WTC11 (cell line): ENCODE results near the gene NRG3. TPM values are rescaled to one million over a fixed set of nuclear protein-coding genes. Genes with fewer than 3 reads are reported as not detected.

Source experiments
- ATAC-seq: fragments of 200-7000 bp; cut with Tn5 transposase; 2 replicates; pipeline ENCODE4 v1.10.0; 2021; ENCODE audit warnings: mild to moderate bottlenecking, moderate library complexity
- CTCF ChIA-PET: fragments of 300-600 bp; sonication (Branson Sonifier 250); formaldehyde crosslinking; loops from one replicate; lab custom pipeline; 2021; ENCODE audit warnings: antibody characterized with exemption; lab: Charles Lee
- POLR2A ChIA-PET: fragments of 350-600 bp; sonication (Branson Sonifier 250); formaldehyde crosslinking; loops from one replicate; lab custom pipeline; 2021; ENCODE audit warnings: antibody characterized with exemption; lab: Charles Lee
- DNase-seq: peaks from one replicate; pipeline ENCODE4 v3.0.0; 2021; ENCODE audit warnings: low spot score
- H3K27ac Mint-ChIP-seq: 2 replicates; pipeline ENCODE4 v1.8.0; 2021; ENCODE audit warnings: mixed read lengths
- H3K27me3 Mint-ChIP-seq: 2 replicates; pipeline ENCODE4 v1.8.0; 2021; ENCODE audit warnings: low read depth, mild to moderate bottlenecking, moderate library complexity, mixed read lengths
- H3K36me3 Mint-ChIP-seq: 2 replicates; pipeline ENCODE4 v1.8.0; 2021; ENCODE audit warnings: mixed read lengths
- H3K4me1 Mint-ChIP-seq: 2 replicates; pipeline ENCODE4 v1.8.0; 2022; ENCODE audit warnings: mixed read lengths
- H3K4me3 Mint-ChIP-seq: 2 replicates; pipeline ENCODE4 v1.8.0; 2021; ENCODE audit warnings: mild to moderate bottlenecking, moderate library complexity, mixed read lengths
- H3K9me3 Mint-ChIP-seq: 2 replicates; pipeline ENCODE4 v1.8.0; 2021; ENCODE audit warnings: mixed read lengths
- ATF1 ChIP-seq: sonication (generic); formaldehyde crosslinking; IDR thresholded peaks from 2 replicates; pipeline ENCODE4 v1.8.1; 2023; ENCODE audit warnings: mild to moderate bottlenecking, moderate library complexity, missing genetic modification reagents
- ATF3 ChIP-seq: sonication (generic); formaldehyde crosslinking; conservative IDR thresholded peaks from 2 replicates; pipeline ENCODE4 v1.8.1; 2022; ENCODE audit warnings: mild to moderate bottlenecking, missing genetic modification reagents
- CBFB ChIP-seq: sonication (generic); formaldehyde crosslinking; IDR thresholded peaks from 2 replicates; pipeline ENCODE4 v1.8.1; 2022; ENCODE audit warnings: mild to moderate bottlenecking, low read depth, missing genetic modification reagents
- CREM ChIP-seq: sonication (generic); formaldehyde crosslinking; IDR thresholded peaks from 2 replicates; pipeline ENCODE4 v1.8.1; 2022; ENCODE audit warnings: mild to moderate bottlenecking, missing genetic modification reagents, moderate library complexity
- CTCF ChIP-seq: fragments of 200-600 bp; IDR thresholded peaks from 2 replicates; pipeline ENCODE4 v1.8.0; 2022; ENCODE audit warnings: antibody characterized with exemption
- ELF4 ChIP-seq: sonication (generic); formaldehyde crosslinking; IDR thresholded peaks from 2 replicates; pipeline ENCODE4 v1.8.1; 2022; ENCODE audit warnings: low read depth, mild to moderate bottlenecking, moderate library complexity, missing genetic modification reagents
- FOXJ3 ChIP-seq: sonication (generic); formaldehyde crosslinking; IDR thresholded peaks from 2 replicates; pipeline ENCODE4 v1.9.0; 2021; ENCODE audit warnings: missing genetic modification reagents, mild to moderate bottlenecking, borderline replicate concordance
- FOXP1 ChIP-seq: sonication (generic); formaldehyde crosslinking; IDR thresholded peaks from 2 replicates; pipeline ENCODE4 v1.8.0; 2022; ENCODE audit warnings: missing genetic modification reagents, mild to moderate bottlenecking, moderate library complexity, borderline replicate concordance
- GRHL2 ChIP-seq: fragments of 250-450 bp; sonication (Bioruptor Pico); IDR thresholded peaks from 2 replicates; pipeline ENCODE4 v1.8.0; 2022; ENCODE audit warnings: mild to moderate bottlenecking, moderate library complexity; ENCODE audit not compliant: insufficient replicate concordance, severe bottlenecking
- GTF2I ChIP-seq: fragments of 250-450 bp; sonication (Bioruptor Pico); conservative IDR thresholded peaks from 2 replicates; pipeline ENCODE4 v1.4.0; 2021; ENCODE audit warnings: mild to moderate bottlenecking
- HMGXB4 ChIP-seq: sonication (generic); formaldehyde crosslinking; IDR thresholded peaks from 2 replicates; pipeline ENCODE4 v1.8.1; 2023; ENCODE audit warnings: mild to moderate bottlenecking, moderate library complexity, missing genetic modification reagents
- JUN ChIP-seq: sonication (generic); formaldehyde crosslinking; IDR thresholded peaks from 2 replicates; pipeline ENCODE4 v1.8.0; 2023; ENCODE audit warnings: mild to moderate bottlenecking, missing genetic modification reagents
- OVOL2 ChIP-seq: fragments of 250-450 bp; sonication (Bioruptor Pico); IDR thresholded peaks from 2 replicates; pipeline ENCODE4 v1.9.0; 2021; ENCODE audit warnings: mild to moderate bottlenecking, borderline replicate concordance
- RORB ChIP-seq: fragments of 250-450 bp; sonication (Bioruptor Pico); IDR thresholded peaks from 2 replicates; pipeline ENCODE4 v1.9.0; 2021; ENCODE audit warnings: mild to moderate bottlenecking
- USF2 ChIP-seq: sonication (generic); formaldehyde crosslinking; IDR thresholded peaks from 2 replicates; pipeline ENCODE4 v1.8.1; 2023; ENCODE audit warnings: mild to moderate bottlenecking, missing genetic modification reagents, moderate library complexity
- ZNF263 ChIP-seq: sonication (generic); formaldehyde crosslinking; IDR thresholded peaks from 2 replicates; pipeline ENCODE4 v1.8.1; 2022; ENCODE audit warnings: low read depth, mild to moderate bottlenecking, moderate library complexity, missing genetic modification reagents
- ZNF317 ChIP-seq: sonication (generic); formaldehyde crosslinking; IDR thresholded peaks from 2 replicates; pipeline ENCODE4 v1.8.1; 2023; ENCODE audit warnings: low read depth, mild to moderate bottlenecking, moderate library complexity, missing genetic modification reagents, borderline replicate concordance
- total RNA-seq: library from RNA; stranded (reverse); gene quantifications from 3 replicates; pipeline ENCODE4 v1.2.3, GENCODE V29; 2021
- TF ChIP-seq, protein P1 (sequence below): sonication (generic); formaldehyde crosslinking; IDR thresholded peaks from 2 replicates; pipeline ENCODE4 v1.8.1; 2022; ENCODE audit warnings: low read depth, missing genetic modification reagents, borderline replicate concordance
- TF ChIP-seq, protein P2 (sequence below): sonication (generic); formaldehyde crosslinking; IDR thresholded peaks from 2 replicates; pipeline ENCODE4 v1.8.0; 2022; ENCODE audit warnings: mild to moderate bottlenecking, missing genetic modification reagents
- TF ChIP-seq, protein P3 (sequence below): fragments of 250-450 bp; sonication (Bioruptor Pico); IDR thresholded peaks from 2 replicates; pipeline ENCODE4 v2.1.2; 2022; ENCODE audit warnings: mild to moderate bottlenecking, moderate library complexity

The NRG3 gene
- total RNA-seq, 1 experiment from 2014 or later, result 7.0 TPM

GRCh38 chr10:82399850-82400249 lies 524.9 kb downstream of the NRG3 start (continued):
- TF ChIP-seq, protein P1, sequence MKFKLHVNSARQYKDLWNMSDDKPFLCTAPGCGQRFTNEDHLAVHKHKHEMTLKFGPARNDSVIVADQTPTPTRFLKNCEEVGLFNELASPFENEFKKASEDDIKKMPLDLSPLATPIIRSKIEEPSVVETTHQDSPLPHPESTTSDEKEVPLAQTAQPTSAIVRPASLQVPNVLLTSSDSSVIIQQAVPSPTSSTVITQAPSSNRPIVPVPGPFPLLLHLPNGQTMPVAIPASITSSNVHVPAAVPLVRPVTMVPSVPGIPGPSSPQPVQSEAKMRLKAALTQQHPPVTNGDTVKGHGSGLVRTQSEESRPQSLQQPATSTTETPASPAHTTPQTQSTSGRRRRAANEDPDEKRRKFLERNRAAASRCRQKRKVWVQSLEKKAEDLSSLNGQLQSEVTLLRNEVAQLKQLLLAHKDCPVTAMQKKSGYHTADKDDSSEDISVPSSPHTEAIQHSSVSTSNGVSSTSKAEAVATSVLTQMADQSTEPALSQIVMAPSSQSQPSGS (CRISPR knock-in tag), result no peak
- TF ChIP-seq CBFB (CRISPR knock-in tag), result no peak
- TF ChIP-seq RORB (CRISPR knock-in tag), result no peak
- TF ChIP-seq ATF1 (CRISPR knock-in tag), result no peak
- TF ChIP-seq HMGXB4, result no peak

- no peak for TF ChIP-seq USF2 (CRISPR knock-in tag)
- no peak for TF ChIP-seq ATF3 (CRISPR knock-in tag)
- TF ChIP-seq GTF2I (CRISPR knock-in tag), result no peak
- TF ChIP-seq JUN (CRISPR knock-in tag), result no peak
- TF ChIP-seq GRHL2 (CRISPR knock-in tag), result no peak
- TF ChIP-seq FOXJ3, result no peak
- TF ChIP-seq ZNF317, result no peak
- no peak for TF ChIP-seq CREM
- TF ChIP-seq ZNF263 (CRISPR knock-in tag), result no peak
- TF ChIP-seq CBFB (CRISPR knock-in tag), result no peak
- no peak for TF ChIP-seq FOXP1 (CRISPR knock-in tag)
- TF ChIP-seq OVOL2, result no peak
- no peak for TF ChIP-seq ELF4 (CRISPR knock-in tag)
- TF ChIP-seq CTCF, result no peak
- TF ChIP-seq, protein P2, sequence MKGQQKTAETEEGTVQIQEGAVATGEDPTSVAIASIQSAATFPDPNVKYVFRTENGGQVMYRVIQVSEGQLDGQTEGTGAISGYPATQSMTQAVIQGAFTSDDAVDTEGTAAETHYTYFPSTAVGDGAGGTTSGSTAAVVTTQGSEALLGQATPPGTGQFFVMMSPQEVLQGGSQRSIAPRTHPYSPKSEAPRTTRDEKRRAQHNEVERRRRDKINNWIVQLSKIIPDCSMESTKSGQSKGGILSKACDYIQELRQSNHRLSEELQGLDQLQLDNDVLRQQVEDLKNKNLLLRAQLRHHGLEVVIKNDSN (CRISPR knock-in tag), result no peak
- TF ChIP-seq, protein P3, sequence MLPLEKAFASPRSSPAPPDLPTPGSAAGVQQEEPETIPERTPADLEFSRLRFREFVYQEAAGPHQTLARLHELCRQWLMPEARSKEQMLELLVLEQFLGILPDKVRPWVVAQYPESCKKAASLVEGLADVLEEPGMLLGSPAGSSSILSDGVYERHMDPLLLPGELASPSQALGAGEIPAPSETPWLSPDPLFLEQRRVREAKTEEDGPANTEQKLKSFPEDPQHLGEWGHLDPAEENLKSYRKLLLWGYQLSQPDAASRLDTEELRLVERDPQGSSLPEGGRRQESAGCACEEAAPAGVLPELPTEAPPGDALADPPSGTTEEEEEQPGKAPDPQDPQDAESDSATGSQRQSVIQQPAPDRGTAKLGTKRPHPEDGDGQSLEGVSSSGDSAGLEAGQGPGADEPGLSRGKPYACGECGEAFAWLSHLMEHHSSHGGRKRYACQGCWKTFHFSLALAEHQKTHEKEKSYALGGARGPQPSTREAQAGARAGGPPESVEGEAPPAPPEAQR (CRISPR knock-in tag), result no peak
- ATAC-seq (no peak), DNase-seq (no peak)
- ChIA-PET CTCF (no interaction called here), POLR2A (no interaction called here)
- Mint-ChIP-seq H3K4me3 (no peak overlapping the region), H3K27ac (no peak overlapping the region), H3K36me3 (no peaks in the 10 kb centered on the region), H3K9me3 (no peaks in the 10 kb centered on the region), H3K4me1 (peaks cover 34% of the 10 kb centered on the region), H3K27me3 (no peaks in the 10 kb centered on the region)
These were observed 525.8 kb downstream of the NRG3 start for GRCh38 chr10:82400841-82401240.
